ENCODE measurements around the gene HPN.
"Not testable (repeated sequence)": the region's sequence is repeated elsewhere in the genome, so short reads cannot be mapped to it uniquely, and the experiment has no call there.

Gene HPN

GRCh38 chr19:35009424-35010415 lies 31.8 kb upstream of the HPN start:
- no peak for DNase-seq

GRCh38 chr19:35011091-35011689 lies 30.3 kb upstream of the HPN start:
- no peak for DNase-seq

DNA sequence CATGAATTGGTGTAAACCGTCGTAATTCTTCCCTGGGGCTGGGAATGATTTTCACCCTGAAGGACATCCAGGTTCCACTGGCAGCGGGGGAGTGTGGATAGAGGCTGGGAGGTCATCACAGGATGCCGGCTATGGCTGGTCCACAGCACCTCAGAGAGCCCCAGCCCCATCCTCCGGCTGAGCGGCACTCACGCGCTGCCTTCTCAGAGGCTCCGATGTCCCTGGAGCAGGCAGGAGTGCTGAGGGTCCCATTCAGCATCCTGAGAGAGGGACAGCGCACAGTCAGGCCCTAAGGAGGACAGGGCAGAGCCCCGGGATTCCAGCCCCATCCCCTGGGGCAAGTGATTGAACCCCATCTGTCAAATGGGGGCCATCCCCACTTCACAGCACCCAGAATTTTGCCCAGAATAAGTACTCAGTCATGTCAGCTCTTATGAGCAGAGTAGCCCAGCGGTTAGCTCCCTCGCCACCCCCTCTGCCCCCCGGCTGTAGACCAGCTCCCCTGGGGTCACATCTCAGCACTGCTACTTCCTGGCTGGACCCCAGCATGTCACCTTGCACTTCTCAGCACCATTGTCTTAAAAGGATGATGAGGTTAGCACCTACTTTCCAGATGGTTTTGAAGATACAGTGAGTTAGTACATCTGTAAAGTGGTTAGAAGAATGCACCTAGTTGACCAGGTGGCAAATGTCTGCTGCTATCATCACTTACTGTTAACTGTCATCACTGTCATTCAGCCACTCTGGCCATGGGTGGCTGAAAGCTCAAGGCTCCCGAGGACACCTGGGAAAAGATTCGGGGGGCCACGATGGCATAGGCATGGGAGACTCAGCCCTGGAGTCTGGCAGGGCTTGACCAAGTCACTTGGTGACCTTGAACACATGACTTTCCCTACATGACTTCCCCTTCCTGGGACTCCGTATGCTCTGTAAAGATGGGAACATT lies 29.5 kb upstream of the HPN start:
- DNase-seq: no peak

DNA sequence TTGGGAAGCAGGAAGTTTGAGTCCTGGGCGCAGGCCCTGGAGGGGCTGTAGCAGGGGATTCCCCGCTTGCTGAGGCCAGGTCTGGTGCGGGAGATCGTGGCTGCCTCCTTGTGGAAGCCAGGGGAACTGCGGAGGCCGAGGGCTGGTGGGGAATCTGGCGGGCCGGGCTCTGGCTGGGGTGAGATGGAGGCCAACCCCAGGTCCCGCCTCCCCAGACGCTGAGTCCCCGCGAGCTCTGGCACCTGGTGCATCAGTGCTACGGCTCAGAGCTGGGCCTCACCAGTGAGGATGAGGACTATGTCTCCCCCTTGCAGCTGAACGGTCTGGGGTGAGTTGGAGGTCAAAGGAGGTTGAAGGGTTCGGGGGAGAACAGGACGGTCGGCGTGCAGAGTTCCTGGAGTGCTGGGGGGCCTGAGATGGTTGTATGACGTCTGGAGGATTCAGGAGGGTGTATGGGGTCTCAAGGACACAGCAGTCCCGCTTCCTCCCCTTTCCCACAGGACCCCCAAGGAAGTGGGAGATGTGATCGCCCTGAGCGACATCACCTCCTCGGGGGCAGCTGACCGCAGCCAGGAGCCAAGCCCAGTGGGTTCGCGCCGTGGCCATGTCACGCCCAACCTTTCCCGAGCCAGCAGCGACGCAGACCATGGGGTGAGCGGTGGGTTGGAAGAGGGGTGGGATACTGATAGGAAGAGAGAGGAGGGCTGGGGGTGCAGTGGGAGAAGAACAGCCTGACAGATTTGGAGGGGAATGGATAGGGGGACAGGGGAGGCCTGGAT lies 28.3 kb upstream of the HPN start:
- DNase-seq: no peak

- no peak for DNase-seq
Observed at GRCh38 chr19:35013820-35014754, 27.4 kb upstream of the HPN start.

DNA sequence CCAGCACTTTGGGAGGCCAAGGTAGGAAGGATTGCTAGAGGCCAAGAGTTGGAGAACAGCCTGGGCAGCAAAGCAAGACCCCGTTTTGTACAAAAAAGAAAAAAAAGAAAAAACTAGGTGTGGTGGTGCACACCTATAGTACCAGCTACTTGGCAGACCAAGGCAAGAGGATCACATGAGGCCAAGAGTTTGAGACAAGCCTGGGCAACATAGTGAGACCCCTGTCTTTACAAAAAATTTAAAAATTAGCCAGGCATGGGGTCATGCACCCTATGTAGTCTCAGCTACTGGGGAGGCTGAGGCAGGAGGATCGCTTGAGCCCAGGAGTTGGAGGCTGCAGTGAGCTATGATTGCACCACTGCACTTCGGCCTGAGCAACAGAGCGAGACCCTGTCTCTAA lies 26.7 kb upstream of the HPN start:
- DNase-seq: not testable (repeated sequence)

GRCh38 chr19:35015270-35015953 lies 26.1 kb upstream of the HPN start:
- DNase-seq: no peak

- DNase-seq: no peak
Observed at GRCh38 chr19:35015954-35016351, 25.6 kb upstream of the HPN start.

DNA sequence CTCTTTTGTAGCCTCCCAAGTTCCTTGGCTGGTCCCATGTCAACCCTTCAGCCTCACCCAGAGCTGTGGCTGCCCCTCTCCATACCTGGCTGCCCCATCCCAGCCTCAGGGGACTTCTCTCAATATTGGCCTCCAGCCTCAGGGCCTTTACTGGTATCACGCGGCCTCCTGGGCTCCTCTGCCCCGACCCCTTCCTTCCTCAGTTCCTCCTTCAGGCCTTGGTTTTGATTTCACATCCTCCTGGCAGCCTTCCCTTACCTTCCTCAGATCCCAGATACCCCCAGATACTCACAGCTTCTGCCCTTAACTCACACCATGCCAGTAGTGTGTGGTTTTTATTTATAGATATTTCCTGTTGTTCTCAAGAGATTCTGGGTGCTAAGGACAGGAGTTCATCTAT lies 24.0 kb upstream of the HPN start:
- no peak for DNase-seq

DNA sequence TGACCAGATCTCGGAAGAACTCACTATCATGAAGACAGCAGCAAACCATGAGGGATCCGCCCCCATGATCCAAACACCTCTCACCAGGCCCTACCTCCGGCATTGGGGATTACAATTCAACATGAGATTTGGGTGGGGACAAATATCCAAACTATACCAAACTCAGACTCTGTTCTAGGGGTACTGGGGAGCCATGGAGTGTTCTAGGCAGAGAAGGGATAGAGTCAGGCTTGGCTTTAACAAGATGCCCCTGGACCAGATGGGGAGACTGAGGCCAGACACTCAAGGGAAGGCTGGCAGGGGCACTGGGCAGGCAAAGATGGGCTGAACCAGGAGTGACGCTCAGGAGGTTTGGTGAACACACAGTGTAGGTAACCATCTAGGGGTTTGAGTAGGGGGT lies 23.1 kb upstream of the HPN start:
- DNase-seq: no peak

DNA sequence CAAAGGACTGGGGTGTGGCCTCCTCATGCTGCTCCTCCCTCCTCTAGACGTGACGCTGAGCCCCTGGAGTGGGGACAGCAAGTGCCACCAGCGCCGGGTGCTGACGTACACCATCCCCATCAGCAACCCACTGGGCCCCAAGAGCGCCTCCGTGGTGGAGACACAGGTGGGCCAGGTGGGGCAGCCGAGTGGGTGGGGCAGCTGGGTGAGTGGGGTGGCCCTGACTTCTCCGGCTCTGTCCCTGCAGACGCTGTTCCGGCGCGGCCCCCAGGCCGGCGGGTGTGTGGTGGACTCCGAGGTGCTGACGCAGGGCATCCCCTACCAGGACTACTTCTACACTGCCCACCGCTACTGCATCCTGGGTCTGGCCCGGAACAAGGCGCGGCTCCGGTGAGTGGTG lies 22.4 kb upstream of the HPN start:
- no peak for DNase-seq

- DNase-seq: no peak
Observed at GRCh38 chr19:35021016-35021415, 20.5 kb upstream of the HPN start.

DNA sequence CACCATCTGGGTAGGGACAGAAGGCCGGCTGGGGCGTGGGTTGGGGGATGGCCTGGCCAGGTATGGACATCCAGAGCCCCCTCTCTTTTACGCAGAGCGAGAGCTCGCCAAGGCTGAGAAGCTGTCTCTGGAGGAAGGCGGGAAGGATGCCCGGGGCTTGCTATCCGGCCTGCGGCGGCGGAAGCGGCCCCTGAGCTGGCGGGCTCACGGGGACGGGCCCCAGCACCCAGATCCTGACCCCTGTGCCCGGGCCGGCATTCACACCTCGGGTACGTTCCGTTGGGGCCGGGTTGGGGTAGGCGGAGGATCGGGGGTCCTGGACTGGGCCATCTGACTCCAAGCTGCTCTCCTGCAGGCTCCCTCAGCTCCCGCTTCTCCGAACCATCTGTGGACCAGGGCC lies 19.9 kb upstream of the HPN start:
- DNase-seq: no peak

- no peak for DNase-seq
Observed at GRCh38 chr19:35022460-35022859, 19.1 kb upstream of the HPN start.

- no peak for DNase-seq
Observed at GRCh38 chr19:35023428-35023827, 18.1 kb upstream of the HPN start.

- DNase-seq: no peak
Observed at GRCh38 chr19:35024095-35024494, 17.4 kb upstream of the HPN start.

- DNase-seq: no peak
Observed at GRCh38 chr19:35025969-35026368, 15.6 kb upstream of the HPN start.

- no peak for DNase-seq
Observed at GRCh38 chr19:35026418-35026817, 15.1 kb upstream of the HPN start.

DNA sequence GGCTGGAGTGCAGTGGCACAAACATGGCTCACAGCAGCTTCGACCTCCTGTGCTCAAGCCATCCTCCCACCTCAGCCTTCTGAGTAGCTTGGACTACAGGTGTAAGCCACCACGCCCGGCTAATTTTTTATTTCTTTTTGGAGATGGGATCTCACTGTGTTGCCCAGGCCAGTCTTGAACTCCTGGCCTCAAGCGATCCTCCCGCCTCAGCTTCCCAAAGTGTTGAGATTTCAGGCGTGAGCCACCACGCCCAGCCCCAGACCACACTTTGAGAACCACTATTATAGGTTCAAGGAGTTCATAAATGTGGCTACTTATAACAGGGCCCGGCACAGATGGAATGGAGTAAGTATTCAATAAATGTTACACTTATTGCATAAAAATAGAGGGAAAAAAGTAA lies 14.5 kb upstream of the HPN start:
- no peak for DNase-seq

- no peak for DNase-seq
Observed at GRCh38 chr19:35027851-35028599, 13.5 kb upstream of the HPN start.

All from NCI-H774 (cell line).